ENCODE measurements around the gene CST11.
"Not testable (repeated sequence)": the region's sequence is repeated elsewhere in the genome, so short reads cannot be mapped to it uniquely, and the experiment has no call there.

CST11 gene

DNA sequence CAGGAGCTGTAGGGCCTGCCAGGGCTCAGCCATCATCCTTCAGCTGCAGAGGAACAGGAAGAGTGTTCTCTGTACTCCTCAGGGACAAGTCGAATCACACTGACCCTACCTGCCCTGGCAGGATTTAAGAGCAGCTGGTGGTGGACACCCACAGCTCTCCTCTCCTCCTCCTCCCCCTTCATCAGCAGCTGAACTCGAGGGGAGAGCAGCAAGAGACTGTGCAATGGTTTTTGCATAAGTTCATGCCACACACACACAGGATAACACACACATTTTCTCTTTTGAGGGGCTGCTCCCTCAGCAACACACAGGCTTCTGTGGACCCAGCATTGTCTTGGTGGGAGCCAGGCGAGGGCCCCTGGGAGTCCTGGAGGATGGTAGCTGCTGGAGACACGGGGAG lies at the start of gene CST11:
Gene CST11 (minus strand): TSS at position 101 of the 400 bp plus-strand sequence. CDS start 65 bp downstream, at position 36.
- no peak for DNase-seq (ENCODE audit: low read depth)

DNA sequence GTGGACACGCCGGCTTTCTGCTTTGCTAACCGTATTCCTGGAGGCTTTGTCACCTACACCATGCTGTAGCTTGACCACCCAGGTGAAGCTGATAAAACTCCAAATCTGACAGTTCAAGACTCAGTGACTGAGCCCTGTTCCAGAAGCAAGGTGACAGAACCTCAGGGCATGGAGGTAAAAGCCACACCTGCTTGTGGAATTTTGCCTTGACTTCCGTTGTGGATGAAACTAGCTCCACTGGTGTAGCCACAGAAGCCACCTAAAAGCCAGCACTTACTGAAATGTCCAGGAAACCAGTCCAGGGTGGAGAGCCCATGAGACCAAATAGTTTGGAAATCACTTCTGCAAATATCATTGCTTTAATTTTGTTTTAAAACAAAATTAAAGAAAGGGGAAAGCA lies 49.2 kb upstream of the CST11 start:
- DNase-seq (ENCODE audit: low read depth), result no peak

DNA sequence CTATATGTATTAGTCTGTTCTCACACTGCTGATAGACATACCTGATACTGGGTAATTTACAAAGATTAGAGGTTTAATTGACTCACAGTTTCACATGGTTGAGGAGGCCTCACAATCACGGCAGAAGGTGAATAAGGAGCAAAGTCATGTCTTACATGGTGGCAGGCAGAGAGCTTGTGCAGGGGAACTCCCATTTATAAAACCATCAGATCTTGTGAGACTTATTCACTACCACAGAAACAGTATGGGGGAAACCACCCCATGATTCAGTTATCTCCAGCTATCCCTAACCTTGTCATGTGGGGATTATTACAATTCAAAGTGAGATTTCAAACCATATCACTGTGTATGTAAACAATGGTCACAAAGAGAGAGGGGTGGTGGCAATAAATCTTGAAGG lies 44.9 kb upstream of the CST11 start:
- no peak for DNase-seq (ENCODE audit: low read depth)

GRCh38 chr20:23493172-23493772 lies 40.6 kb upstream of the CST11 start:
- DNase-seq (ENCODE audit: low read depth), result no peak

- no peak for DNase-seq (ENCODE audit: low read depth)
These were observed 39.6 kb upstream of the CST11 start for GRCh38 chr20:23492292-23492691.

DNA sequence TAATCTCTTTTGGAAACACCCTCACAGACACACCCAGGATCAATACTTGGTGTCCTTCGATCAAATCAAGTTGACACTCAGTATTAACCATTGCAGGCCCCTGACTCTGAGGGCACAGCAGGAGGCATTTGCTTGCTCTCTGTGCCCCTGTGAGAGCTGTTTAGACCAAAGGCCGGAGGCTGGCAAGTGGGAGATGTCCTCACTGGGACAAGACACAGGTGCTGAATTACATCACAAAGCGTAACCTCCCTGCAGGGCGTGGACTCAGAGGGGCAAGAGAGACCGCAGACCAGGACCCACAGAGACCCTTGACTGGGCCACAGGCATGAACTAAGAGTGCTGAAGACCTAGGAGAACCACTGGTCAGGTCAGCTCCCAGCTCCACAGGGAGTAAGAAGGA lies 38.1 kb upstream of the CST11 start, which contains the start of gene CST8:
Gene CST8 (plus strand): TSS at position 301 of the 400 bp plus-strand sequence. CDS start 551 bp downstream, outside the sequence.
- DNase-seq (ENCODE audit: low read depth), result no peak

GRCh38 chr20:23488996-23489395 lies 36.3 kb upstream of the CST11 start:
- no peak for DNase-seq (ENCODE audit: low read depth)

DNA sequence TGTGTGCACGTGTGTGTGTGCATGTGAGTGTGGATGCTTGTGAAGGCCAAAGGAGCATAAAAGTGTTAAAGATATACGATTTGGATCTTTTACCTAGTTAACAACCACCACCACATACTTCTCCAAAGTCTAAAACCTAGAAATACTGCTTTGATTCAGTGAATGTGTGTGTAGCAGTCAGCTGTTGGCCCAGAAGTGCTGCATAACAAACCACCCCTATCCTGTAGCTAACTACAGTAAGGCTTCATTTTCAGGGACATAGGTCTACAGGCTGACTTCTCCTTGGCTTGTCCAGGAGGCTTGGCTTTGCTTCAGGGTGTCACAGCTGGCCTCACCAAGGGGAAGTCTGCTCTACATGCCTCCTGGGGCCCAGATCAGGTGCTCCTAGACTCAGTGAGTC lies 35.8 kb upstream of the CST11 start:
- DNase-seq (ENCODE audit: low read depth), result no peak

GRCh38 chr20:23484081-23484480 lies 31.4 kb upstream of the CST11 start:
- no peak for DNase-seq (ENCODE audit: low read depth)

- DNase-seq (ENCODE audit: low read depth), result no peak
These were observed 29.5 kb upstream of the CST11 start for GRCh38 chr20:23482138-23482537.

GRCh38 chr20:23479043-23479442 lies 26.4 kb upstream of the CST11 start:
- DNase-seq (ENCODE audit: low read depth), result no peak

- no peak for DNase-seq (ENCODE audit: low read depth)
These were observed 24.5 kb upstream of the CST11 start for GRCh38 chr20:23477223-23477622.

DNA sequence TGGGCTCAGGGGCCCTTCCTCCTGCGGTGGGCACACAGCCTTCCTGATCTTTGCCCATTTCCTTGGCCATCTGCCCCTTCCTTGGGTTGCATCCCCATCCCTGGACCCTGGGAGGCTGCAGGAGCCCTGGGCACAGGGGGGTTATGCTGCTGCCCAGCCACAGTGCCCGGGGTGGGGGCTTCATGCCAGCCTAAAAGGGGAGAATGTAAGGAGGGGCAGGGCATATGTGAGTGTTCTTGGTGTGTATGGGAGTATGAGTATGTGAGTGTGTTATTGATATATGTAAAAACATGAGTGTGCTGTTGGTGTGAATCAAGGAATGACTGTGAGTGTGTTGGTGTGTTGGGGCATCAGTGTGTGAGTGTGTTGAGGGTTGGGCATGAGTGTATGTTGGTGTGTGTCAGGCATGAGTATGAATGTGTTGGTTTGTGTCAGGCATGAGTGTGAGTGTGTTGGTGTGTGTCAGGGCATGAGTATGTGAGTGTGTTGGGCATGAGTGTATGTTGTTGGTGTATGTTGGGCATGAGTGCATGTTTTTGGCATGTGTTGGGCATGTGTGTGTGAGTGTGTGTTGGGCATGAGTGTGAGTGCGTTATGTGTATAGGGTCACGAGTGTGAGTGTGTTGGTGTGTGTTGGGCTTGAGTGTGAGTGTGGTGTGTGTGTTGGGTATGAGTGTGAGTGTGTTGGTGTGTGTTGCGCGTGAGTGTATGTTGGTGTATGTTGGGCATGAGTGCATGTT lies 23.5 kb upstream of the CST11 start:
- no peak for DNase-seq (ENCODE audit: low read depth)

DNA sequence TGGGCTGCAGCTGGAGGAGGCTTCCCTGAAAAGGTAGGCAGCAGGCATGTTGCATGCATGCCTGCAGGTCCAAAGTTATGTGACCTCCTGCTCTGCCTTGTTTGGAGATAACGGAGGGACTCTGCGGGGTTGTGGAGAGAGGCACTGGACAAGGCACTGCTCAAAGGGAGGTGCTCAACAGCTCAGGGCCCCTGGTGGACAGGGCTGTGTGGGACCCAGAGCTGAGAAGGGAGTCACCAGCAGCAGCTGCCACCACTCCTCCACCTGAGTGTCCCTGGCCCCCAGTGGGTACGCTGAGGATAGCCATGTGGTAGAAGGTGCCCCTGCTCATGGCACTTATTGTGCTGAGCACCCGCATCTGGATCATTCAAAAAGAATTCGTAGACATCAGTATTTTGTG lies 22.7 kb upstream of the CST11 start:
- no peak for DNase-seq (ENCODE audit: low read depth)

DNA sequence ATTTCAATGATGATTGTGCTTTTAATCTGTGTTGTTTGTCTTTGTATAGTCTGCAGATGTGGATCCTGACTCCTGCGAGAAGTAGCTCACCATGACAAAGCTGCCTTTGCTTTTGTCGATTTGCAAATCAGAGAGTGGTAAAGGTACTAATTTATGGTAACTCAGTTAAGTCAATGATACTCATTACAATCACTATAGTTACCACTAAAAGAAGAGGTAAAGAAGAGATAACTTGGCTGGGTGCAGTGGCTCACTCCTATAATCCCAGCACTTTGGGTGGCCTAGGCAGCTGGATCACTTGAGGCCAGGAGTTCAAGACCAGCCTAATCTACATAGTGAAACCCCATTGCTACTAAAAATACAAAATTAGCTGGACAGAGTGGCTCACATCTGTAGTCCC lies 20.6 kb upstream of the CST11 start:
- not testable (repeated sequence) for DNase-seq (ENCODE audit: low read depth)

DNA sequence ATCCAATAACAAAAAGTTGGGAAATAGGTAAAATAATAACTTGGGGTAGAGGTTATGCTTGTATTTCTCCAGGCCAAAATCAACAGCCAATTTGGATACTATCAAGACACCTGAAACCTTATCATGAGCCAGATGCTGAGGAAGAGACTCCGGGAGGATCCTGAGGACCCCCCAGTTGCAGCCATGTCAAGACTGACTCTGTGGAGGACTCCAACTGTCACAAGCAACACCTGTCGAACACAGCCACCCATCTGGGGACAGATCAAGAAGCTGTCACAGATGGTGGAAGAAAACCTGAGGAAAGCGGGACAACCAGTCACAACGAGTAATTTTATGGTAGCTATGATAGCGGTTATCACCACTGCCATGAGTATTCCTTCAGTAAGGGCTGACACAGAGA lies 19.6 kb upstream of the CST11 start:
- DNase-seq (ENCODE audit: low read depth), result not testable (repeated sequence)

- DNase-seq (ENCODE audit: low read depth), result not testable (repeated sequence)
These were observed 14.3 kb upstream of the CST11 start for GRCh38 chr20:23466961-23467360.

DNA sequence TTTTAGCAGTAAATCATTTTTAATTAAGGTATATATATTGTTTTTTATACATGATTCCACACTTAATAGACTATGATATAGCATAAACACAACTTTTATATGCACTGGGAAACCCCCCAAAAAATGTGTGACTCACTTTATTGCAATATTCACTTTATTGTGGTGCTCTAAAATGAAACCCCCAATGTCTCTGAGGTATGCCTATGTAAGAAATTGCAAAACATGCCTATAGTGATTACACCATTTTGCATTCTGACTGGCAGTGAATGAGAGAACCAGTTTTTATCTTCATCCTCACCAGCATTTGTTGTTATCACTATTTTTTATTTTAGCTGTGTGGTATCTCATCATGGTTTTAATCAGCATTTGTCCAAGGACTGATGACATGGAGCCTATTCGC lies 8.5 kb upstream of the CST11 start:
- no peak for DNase-seq (ENCODE audit: low read depth)

DNA sequence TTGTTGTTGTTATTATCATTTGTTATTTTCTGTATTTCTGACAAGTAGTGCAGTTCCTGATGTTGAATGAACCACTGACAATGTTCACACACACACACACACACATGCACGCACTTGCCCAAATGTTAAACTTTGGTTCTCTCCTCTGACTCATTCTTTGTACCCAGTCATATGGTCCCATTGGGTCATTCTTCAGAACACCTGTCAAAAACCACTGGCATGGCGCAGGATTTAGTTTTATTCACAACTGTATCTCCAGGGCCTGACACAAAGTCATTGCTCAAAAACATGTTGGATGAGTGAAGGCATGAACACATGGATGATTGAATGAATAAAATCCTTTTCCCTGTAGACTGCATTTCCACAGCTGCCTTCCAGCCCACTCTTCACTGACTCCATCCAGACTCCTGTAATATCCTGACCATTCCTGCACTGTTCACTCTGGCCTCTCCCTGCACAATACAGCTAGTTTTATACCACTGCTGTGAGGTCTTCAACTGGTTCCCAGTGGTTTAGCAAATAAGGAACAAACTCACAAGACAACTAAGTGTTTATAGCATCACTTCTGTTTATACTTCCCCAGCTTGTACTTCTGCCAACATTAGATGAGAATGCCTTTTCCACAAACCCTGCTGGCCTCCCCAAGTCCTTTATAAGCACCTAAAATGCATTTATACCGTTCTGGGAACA lies 6.9 kb upstream of the CST11 start:
- DNase-seq (ENCODE audit: low read depth), result no peak

GRCh38 chr20:23456873-23457272 lies 4.2 kb upstream of the CST11 start:
- no peak for DNase-seq (ENCODE audit: low read depth)

DNA sequence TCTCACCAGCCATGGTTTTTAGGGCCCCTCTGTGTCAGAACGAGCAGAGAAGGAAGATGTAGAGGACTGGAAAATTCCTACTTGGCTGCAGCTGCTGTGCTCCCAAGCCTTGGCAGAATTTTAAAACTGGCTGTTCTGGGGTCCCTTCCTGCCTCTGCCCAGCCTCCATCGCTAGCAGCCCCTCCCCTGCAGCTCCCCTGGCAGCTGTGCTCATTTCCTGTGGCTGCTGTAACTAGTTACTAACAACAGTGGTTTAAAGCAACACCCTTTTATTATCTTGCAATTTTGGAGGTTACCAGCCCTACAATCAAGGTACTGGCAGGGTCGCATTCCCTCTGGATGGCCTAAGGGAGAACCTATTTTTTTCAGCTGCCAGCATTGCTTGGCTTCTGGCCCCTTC lies 3.7 kb upstream of the CST11 start:
- no peak for DNase-seq (ENCODE audit: low read depth)

DNA sequence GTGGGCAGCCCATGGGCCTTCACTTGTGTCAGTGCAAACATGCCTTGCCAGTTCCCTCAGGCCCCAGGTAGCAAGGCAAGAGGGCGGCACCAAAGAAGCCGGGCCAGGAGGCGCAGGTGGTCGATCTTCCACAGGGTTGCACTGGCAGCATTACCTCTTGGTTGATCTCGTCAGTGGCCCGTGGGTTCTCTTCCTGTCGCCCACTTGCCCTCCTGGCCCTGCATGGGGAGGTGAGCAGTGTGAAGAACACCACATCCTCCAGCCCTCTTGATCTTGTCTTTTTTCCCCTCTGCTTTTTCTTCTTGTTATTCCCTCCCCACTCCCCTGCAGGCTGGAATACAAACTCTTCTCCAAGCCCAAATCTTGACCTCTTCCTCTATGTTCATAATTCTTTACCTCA lies 3.0 kb upstream of the CST11 start:
- no peak for DNase-seq (ENCODE audit: low read depth)

GRCh38 chr20:23454816-23455215 lies 2.1 kb upstream of the CST11 start:
- no peak for DNase-seq (ENCODE audit: low read depth)
